HG03196 (cell line): ENCODE measurements around the gene PPM1L.
A peak's percentile ranks its signal among the peaks of the same experiment; 100 is the strongest.

Experiments
- ATAC-seq: cut with Tn5 transposase; IDR thresholded peaks from one replicate; pipeline ENCODE4 v1.9.1; 2021; ENCODE audit not compliant: unreplicated experiment

PPM1L gene

DNA sequence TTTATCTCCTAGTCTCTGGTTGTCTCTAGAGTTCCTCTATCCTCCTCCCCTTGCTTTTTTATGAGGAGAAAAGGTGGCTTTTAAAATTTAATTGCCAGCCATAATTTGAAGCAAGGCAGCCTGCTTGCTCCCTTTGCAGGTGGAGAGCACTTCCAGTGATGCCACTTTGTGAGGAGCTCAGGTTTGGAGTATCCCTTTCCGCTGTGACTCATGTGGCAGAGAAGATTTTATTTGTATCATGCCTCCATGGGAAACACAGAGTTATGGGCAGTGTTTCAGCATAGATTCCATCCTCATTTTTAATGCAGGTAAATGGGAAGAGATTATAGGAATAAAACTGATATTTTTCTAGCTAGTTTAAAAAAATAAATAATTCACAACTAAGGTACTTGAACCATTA is 7.0 kb downstream of the PPM1L start:
- ATAC-seq = no peak

- ATAC-seq = no peak
Observed at GRCh38 chr3:160765211-160765610, 9.2 kb downstream of the PPM1L start.

GRCh38 chr3:160768031-160768430 is 12.0 kb downstream of the PPM1L start:
- no peak for ATAC-seq

DNA sequence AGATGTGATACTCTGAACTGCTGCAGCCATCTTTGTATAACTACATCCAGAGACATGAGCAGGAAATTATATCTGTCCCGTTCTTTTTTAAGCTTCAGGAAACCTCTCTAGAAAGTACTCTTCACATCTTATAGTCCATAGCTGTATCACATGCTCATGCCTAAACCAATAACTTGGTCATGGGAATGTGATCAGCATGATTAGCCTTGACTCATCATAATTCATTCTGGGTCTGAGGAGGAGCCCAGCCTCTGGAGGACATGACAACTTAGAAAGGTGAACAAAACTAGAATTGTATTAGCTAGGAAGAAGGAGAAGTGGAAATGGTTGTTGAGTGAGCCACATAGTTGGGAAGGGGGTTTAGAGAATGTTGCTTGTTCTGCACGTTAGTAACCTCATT is 12.9 kb downstream of the PPM1L start:
- ATAC-seq = no peak

- ATAC-seq = no peak
Observed at GRCh38 chr3:160771811-160772459, 15.9 kb downstream of the PPM1L start.

DNA sequence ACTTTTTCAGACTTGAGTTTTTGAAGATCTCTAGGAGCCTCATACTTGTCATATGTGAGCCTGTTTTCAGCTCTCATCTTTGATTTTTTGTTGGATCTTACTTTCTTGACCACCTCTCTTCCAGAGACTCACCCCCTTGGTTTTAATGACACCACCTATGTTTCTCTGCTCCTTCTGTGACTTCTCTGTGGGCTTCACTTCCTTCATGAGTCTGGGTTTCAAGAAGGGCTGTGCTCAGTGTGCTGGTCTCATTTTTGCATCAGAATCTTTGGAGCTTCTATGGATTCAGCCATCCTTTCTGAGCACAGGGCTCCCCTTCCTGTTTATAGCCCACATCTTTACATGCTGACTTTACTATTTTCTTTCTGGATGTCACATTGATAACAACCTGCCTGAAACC is 17.7 kb downstream of the PPM1L start:
- ATAC-seq = no peak

GRCh38 chr3:160774172-160774571 is 18.1 kb downstream of the PPM1L start:
- ATAC-seq = no peak

DNA sequence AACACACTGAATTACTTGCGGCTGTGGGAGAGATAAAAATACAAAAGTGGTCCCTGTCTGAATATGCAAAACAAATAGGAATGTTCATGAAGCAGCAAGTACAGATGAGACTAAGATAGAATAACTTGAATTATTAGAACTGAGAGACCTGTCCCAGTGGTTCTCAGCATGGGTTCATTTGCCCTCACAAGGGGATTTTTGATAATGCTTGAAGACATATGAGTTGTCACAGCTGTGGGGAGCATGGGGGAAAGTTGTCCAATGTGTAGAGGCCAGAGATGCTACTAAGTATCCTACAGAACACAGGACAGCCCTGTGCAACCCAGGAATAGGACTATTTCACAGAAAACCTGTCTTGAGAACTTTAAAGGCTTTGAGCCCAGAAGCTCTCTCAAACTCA is 22.4 kb downstream of the PPM1L start:
- ATAC-seq = no peak

- ATAC-seq = no peak
Observed at GRCh38 chr3:160779040-160779439, 23.0 kb downstream of the PPM1L start.

DNA sequence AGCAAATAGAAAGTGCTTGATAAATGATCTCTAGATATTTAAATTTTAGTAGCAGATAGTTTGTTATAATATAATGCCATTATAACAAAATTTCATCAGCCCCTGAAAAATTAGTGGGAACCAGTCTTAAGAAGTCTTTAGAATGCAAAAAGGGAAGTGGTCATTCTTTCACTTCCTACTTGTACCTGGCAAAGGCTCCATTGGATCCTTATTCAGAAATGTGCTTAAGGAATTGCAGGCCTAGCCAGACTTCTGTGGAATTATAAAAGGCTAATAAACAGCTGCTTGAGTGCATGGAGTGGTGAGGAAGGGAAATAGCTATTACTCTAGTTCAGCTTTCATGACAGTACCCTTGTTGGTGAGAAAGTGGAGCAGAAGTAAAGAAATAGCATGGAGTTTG is 24.2 kb downstream of the PPM1L start:
- ATAC-seq = no peak

DNA sequence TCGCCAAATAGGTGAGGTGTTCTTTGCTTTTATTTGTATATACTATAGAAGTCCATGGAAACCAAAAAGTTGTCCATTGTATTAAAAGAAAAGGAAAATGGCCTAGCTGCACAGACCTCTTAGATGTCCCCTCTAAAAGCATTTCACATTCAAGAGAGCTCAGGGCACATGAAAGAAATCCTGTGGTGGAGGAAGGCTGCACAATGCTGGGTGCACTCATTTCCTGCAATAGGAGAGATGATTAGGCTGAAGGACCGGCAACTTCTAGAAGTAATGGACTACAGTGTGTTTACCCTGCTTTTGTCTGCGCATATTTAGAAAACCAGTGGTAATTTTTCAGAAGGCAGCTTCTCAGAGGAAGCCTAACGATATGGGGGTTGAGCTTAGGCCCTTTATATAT is 25.4 kb downstream of the PPM1L start:
- no peak for ATAC-seq

DNA sequence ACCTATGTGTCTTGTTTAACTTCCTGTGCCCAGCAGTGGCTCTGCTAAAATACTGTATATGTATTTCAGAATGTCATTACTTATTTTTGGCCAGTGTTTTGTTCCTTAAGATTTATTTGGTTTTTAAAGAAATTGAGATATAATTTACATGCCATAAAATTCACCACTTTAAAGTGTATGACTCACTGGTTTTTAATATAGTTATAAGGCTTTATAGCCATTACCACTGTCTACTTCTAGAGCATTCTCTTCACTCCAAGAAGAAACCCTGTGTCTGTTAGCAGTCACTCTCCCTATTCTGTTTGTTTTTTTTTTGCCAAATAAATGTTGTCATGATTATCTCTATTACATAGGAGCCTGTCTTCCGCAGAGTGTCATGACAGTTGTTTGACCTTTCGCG is 25.8 kb downstream of the PPM1L start:
- no peak for ATAC-seq

GRCh38 chr3:160784853-160785252 is 28.8 kb downstream of the PPM1L start:
- no peak for ATAC-seq

DNA sequence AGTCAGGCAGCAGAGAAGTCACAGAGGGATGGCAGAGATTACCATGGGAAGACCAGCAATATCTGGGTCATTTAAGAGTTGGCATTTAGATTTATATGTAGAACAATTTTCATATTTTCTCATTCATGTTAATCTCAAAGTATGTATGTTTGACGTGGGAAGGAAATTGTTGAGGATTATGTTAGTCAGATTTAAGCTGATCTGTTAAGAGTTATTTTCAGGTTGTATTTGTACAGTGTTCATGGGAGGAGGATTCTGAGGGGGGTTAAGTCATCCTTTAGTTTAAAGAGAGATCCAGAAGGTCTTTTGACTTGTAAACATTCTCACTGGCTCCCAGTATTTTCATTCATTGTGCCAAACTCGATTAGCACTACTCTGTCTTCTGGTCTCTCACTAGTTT is 34.7 kb downstream of the PPM1L start:
- no peak for ATAC-seq

DNA sequence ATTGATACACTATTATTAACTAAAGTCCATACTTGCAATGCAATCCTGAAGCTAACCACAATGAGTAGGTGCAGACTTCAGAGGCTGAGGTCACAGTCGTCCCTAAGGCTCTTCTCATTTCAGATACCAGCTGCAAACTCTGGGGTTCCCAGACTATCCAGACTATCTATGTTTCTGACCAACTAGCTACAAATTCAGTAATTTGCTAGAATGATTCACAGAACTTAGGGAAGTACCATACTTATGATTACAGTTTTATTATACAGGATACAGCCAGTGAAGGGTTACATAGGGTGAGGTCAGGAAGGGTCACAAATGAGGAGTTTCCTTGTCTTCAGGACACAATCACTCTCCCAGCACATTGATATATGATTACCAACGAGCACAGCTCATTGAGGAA is 36.5 kb downstream of the PPM1L start:
- ATAC-seq = no peak

- no peak for ATAC-seq
Observed at GRCh38 chr3:160793722-160794252, 37.8 kb downstream of the PPM1L start.

GRCh38 chr3:160796089-160796812 is 40.2 kb downstream of the PPM1L start:
- no peak for ATAC-seq

GRCh38 chr3:160796813-160797164 is 40.8 kb downstream of the PPM1L start:
- no peak for ATAC-seq

GRCh38 chr3:160797356-160797755 is 41.3 kb downstream of the PPM1L start:
- no peak for ATAC-seq

GRCh38 chr3:160801386-160802118 is 45.5 kb downstream of the PPM1L start:
- peak; percentile 72 for ATAC-seq

GRCh38 chr3:160804762-160805161 is 48.7 kb downstream of the PPM1L start:
- no peak for ATAC-seq

GRCh38 chr3:160806094-160806493 is 50.1 kb downstream of the PPM1L start:
- ATAC-seq = no peak
